ENCODE measurements around the gene ANKRD36. TPM values are rescaled to one million over a fixed set of nuclear protein-coding genes. Genes with fewer than 3 reads are reported as not detected.
"Not testable (repeated sequence)": the region's sequence is repeated elsewhere in the genome, so short reads cannot be mapped to it uniquely, and the experiment has no call there.

The ANKRD36 gene
- total RNA-seq, 3 donors from 2014 or later, result 12.6 to 15.5 (median 15.5) TPM

DNA sequence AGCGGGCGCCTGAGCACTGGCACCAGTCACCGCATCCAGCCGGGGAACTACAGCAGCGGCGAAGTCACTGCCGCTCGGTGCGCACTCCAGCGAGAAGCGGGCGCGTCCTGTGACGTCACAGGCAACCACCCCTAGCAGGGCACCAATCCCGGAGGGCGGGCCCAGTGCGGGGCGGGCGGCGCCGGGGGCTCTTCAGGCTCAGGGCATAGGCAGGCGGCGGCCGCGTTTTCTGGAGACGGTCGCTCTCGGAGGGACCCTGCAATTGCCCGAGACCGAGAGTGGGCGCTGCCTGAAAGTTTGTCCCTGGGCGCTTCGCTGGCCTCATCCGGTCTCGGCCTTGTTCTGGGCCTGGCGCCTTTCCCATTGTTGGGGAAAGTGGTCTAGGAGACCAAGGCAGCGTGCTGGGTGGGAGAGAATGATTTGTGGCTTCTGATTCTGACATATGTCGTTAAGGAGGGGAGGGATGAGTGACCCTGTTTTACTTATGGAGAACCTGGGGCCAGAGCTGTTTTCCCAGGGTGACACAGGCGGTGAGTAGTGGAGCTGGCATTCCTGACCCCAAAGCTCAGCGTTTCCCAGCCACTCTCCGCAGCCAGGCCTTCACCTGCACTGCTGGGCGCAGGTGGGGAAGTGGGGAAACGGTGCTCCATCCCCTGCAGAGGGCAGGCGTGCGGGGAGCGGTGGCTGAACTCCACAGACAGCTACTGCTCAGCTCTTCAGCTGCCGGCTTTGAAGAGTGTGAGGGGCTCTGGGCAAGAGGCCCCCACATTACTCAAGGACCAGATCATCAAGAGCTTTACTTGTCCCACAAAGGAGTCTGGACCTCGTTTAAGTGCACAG lies 18.0 kb upstream of the ANKRD36 start, which contains the start of gene FAHD2B:
Gene FAHD2B, minus strand, starts transcription at position 111 of the 840 bp plus-strand sequence. CDS start 3,176 bp downstream, outside the sequence.
- H3K4me1 Mint-ChIP-seq (ENCODE audit: low read depth), result peaks cover 12% of the 10 kb centered on the region
- not testable (repeated sequence) for H3K36me3 Mint-ChIP-seq (ENCODE audit: insufficient read depth); H3K9me3 Mint-ChIP-seq; H3K27me3 Mint-ChIP-seq (ENCODE audit: low read depth)
- peak within 1 kb of the TSS; percentile 79 for H3K4me3 Mint-ChIP-seq
- ATAC-seq (peak; percentile 97 to 98), DNase-seq (peak; percentile 84)

- DNase-seq (no peak), ATAC-seq (no peak)
- Mint-ChIP-seq H3K27me3 (ENCODE audit: low read depth) (peaks cover 5% of the 10 kb centered on the region), H3K36me3 (ENCODE audit: insufficient read depth) (no peaks in the 10 kb centered on the region), H3K4me1 (ENCODE audit: low read depth) (peaks cover 12% of the 10 kb centered on the region), H3K9me3 (no peaks in the 10 kb centered on the region), H3K4me3 (peak overlapping the region; percentile 79)
These were observed 17.3 kb upstream of the ANKRD36 start for GRCh38 chr2:97095661-97096060.

DNA sequence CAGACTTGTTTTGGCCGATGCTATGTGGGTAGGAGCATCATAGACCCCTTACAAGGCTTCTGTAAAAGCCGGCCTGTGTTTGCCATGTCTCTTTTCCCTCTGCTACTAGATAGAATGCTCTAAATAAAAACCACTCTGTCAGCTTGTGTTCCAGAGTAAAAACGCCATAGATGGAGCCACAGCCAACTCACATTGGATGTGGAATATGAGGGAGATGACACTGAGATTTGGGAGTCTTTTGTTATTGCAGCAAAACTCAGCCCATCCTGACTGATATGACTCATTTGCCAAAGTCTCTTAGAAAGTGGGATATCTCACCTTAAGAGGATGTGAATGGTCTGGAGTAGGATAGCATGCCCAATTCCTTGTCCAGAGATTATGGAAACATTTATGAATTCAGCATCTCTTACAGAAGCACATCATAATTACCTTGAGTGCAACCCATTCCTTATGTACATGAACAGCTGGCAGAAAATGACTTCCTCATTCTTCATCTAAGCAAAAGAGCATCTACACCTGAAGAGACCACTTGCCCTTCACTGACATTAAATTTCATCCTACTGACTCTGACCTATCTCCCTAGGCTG lies 14.1 kb upstream of the ANKRD36 start:
- not testable (repeated sequence) for H3K4me1 Mint-ChIP-seq (ENCODE audit: low read depth); H3K4me3 Mint-ChIP-seq; DNase-seq; ATAC-seq; H3K27me3 Mint-ChIP-seq (ENCODE audit: low read depth); H3K9me3 Mint-ChIP-seq; H3K36me3 Mint-ChIP-seq (ENCODE audit: insufficient read depth)

DNA sequence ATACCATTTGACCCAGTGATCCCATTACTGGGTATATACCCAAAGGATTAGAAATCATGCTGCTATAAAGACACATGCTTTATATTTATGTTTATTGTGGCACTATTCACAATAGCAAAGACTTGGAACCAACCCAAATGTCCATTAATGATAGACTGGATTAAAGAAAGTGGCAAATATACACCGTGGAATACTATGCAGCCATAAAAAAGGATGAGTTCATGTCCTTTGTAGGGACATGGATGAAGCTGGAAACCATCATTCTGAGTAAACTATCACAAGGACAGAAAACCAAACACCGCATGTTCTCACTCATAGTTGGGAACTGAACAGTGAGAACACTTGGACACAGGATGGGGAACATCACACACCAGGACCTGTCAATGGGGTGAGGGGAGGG lies 6.1 kb upstream of the ANKRD36 start:
- H3K9me3 Mint-ChIP-seq; H3K4me3 Mint-ChIP-seq; ATAC-seq; H3K4me1 Mint-ChIP-seq (ENCODE audit: low read depth); H3K36me3 Mint-ChIP-seq (ENCODE audit: insufficient read depth); DNase-seq: not testable (repeated sequence)
- peaks cover 26% of the 10 kb centered on the region for H3K27me3 Mint-ChIP-seq (ENCODE audit: low read depth)

GRCh38 chr2:97111246-97111645 lies 1.7 kb upstream of the ANKRD36 start:
- ATAC-seq; H3K9me3 Mint-ChIP-seq; H3K4me3 Mint-ChIP-seq; H3K36me3 Mint-ChIP-seq (ENCODE audit: insufficient read depth); DNase-seq; H3K4me1 Mint-ChIP-seq (ENCODE audit: low read depth): not testable (repeated sequence)
- peaks cover 17% of the 10 kb centered on the region for H3K27me3 Mint-ChIP-seq (ENCODE audit: low read depth)

DNA sequence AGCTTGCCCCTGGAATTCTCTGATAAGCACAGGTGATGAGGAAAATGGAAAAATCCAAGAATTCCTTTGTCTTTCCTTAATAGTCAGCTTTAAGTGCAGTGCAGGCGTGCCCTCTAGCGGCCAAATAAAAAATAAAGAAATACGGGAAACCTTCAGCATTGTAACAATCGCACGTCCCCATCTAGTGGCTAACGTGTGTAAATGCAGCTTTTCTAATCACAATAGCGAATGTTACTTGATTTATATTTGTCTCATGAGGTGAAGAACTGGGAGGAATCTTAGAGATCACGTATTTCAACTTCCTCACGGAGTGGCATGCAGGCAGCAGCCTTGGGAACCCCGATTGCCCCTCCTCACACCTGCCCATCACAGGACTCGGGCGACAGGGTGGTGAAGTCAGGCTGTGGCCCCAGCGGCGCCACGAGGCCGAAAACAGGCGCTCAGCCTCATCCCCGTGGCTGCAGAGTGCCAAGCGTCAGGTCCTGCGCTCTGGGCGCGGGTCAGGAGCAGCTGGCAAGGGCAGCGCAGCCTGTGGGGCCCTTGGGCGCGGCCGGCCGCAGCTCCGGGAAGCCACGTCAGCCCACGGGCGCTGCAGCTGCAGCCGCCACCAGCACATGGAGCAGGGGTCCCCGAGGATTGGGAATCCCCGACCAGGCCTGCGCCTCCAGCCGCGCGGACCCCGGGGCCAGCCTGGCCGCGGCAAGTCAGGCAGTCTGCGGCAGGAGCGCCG lies 468 bp upstream of the ANKRD36 start:
- Mint-ChIP-seq H3K27me3 (ENCODE audit: low read depth) (peaks cover 12% of the 10 kb centered on the region), H3K4me3 (peak overlapping the region; percentile 88)
- not testable (repeated sequence) for H3K36me3 Mint-ChIP-seq (ENCODE audit: insufficient read depth); H3K9me3 Mint-ChIP-seq; H3K4me1 Mint-ChIP-seq (ENCODE audit: low read depth)
- peak; percentile 50 to 59 for ATAC-seq
- peak; percentile 52 for DNase-seq

GRCh38 chr2:97113882-97114255 lies 916 bp downstream of the ANKRD36 start:
- H3K27me3 Mint-ChIP-seq (ENCODE audit: low read depth); H3K4me1 Mint-ChIP-seq (ENCODE audit: low read depth); ATAC-seq; H3K9me3 Mint-ChIP-seq; H3K36me3 Mint-ChIP-seq (ENCODE audit: insufficient read depth); DNase-seq: not testable (repeated sequence)
- peak overlapping the region; percentile 98 for H3K4me3 Mint-ChIP-seq

- not testable (repeated sequence) for H3K27me3 Mint-ChIP-seq (ENCODE audit: low read depth); H3K9me3 Mint-ChIP-seq; DNase-seq; H3K4me3 Mint-ChIP-seq; ATAC-seq; H3K4me1 Mint-ChIP-seq (ENCODE audit: low read depth)
- H3K36me3 Mint-ChIP-seq (ENCODE audit: insufficient read depth), result peaks cover 22% of the 10 kb centered on the region
These were observed 16.1 kb downstream of the ANKRD36 start for GRCh38 chr2:97129090-97129489.

- H3K36me3 Mint-ChIP-seq (ENCODE audit: insufficient read depth), result peaks cover 27% of the 10 kb centered on the region
- H3K4me3 Mint-ChIP-seq; H3K27me3 Mint-ChIP-seq (ENCODE audit: low read depth); ATAC-seq; H3K4me1 Mint-ChIP-seq (ENCODE audit: low read depth); DNase-seq; H3K9me3 Mint-ChIP-seq: not testable (repeated sequence)
These were observed 31.1 kb downstream of the ANKRD36 start for GRCh38 chr2:97144016-97144415.

GRCh38 chr2:97166548-97166947 lies 53.6 kb downstream of the ANKRD36 start:
- not testable (repeated sequence) for H3K4me3 Mint-ChIP-seq; DNase-seq; H3K27me3 Mint-ChIP-seq (ENCODE audit: low read depth); ATAC-seq; H3K4me1 Mint-ChIP-seq (ENCODE audit: low read depth); H3K9me3 Mint-ChIP-seq
- H3K36me3 Mint-ChIP-seq (ENCODE audit: insufficient read depth), result peaks cover 31% of the 10 kb centered on the region

DNA sequence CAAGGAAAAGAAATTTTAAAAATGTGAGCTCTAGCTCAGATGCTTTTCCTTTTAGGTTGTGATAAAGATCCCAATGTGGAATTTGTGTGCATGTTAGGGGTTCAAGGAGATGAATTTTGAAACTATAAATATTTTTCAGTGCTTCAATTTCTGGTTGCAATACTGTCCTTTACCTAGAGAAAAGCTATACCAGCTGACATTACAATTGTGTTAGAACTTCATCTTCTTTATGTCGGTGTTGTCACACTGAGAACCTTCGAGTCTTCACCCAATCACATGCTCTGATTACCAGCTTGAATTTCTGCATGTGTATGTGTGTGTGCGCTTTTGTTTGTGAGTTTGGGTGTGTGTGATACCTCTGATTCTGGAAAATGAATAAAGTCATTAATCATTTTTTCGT lies 55.0 kb downstream of the ANKRD36 start:
- H3K27me3 Mint-ChIP-seq (ENCODE audit: low read depth); ATAC-seq; DNase-seq; H3K9me3 Mint-ChIP-seq; H3K4me1 Mint-ChIP-seq (ENCODE audit: low read depth); H3K4me3 Mint-ChIP-seq: not testable (repeated sequence)
- H3K36me3 Mint-ChIP-seq (ENCODE audit: insufficient read depth), result peaks cover 31% of the 10 kb centered on the region

- not testable (repeated sequence) for DNase-seq; H3K4me1 Mint-ChIP-seq (ENCODE audit: low read depth)
- peaks cover 32% of the 10 kb centered on the region for H3K36me3 Mint-ChIP-seq (ENCODE audit: insufficient read depth)
These were observed 55.6 kb downstream of the ANKRD36 start for GRCh38 chr2:97168583-97168982.

GRCh38 chr2:97180391-97180790 lies 67.4 kb downstream of the ANKRD36 start:
- not testable (repeated sequence) for H3K4me1 Mint-ChIP-seq (ENCODE audit: low read depth); ATAC-seq; H3K4me3 Mint-ChIP-seq; DNase-seq; H3K27me3 Mint-ChIP-seq (ENCODE audit: low read depth); H3K9me3 Mint-ChIP-seq
- peaks cover 26% of the 10 kb centered on the region for H3K36me3 Mint-ChIP-seq (ENCODE audit: insufficient read depth)

More at GRCh38 chr2:97168583-97168982, 55.6 kb downstream of the ANKRD36 start:
- not testable (repeated sequence) for H3K9me3 Mint-ChIP-seq; H3K4me3 Mint-ChIP-seq; H3K27me3 Mint-ChIP-seq (ENCODE audit: low read depth); ATAC-seq

GRCh38 chr2:97195349-97195748 lies 82.4 kb downstream of the ANKRD36 start:
- not testable (repeated sequence) for H3K27me3 Mint-ChIP-seq (ENCODE audit: low read depth); ATAC-seq

More at GRCh38 chr2:97195349-97195748, 82.4 kb downstream of the ANKRD36 start:
- not testable (repeated sequence) for H3K4me3 Mint-ChIP-seq; DNase-seq; H3K9me3 Mint-ChIP-seq; H3K4me1 Mint-ChIP-seq (ENCODE audit: low read depth)
- H3K36me3 Mint-ChIP-seq (ENCODE audit: insufficient read depth), result peaks cover 44% of the 10 kb centered on the region
